ENCODE results near the gene PDAP1. TPM values are rescaled to one million over a fixed set of nuclear protein-coding genes. Genes with fewer than 3 reads are reported as not detected.

Gene PDAP1
- total and polyA plus RNA-seq, 4 donors: 11.6 to 83.6 (median 31.5) TPM

- WGBS: 97% methylated on average over 2 of the region's 2 CpGs
- Histone ChIP-seq H3K4me1 (ENCODE audit: control insufficient read depth in 4 of 4, insufficient read depth in 4 of 4, low read length in 3 of 4) (peaks cover 3 to 37% (median 30%) of the 10 kb centered on the region in 4 donors), H3K36me3 (ENCODE audit: control insufficient read depth in 4 of 4, insufficient read depth in 3 of 4, low read depth in 1 of 4, low read length in 3 of 4) (peaks cover 5 to 22% (median 18%) of the 10 kb centered on the region in 4 donors), H3K27me3 (ENCODE audit: control insufficient read depth in 4 of 4, insufficient read depth in 4 of 4, low read length in 3 of 4) (no peaks in the 10 kb centered on the region), H3K9ac (ENCODE audit: low read depth in 1 of 2, low read length in 2 of 2) (no peak overlapping the region), H3K27ac (ENCODE audit: low read depth in 1 of 2, low read length in 2 of 2) (no peak overlapping the region), H3K9me3 (ENCODE audit: control insufficient read depth in 4 of 4, low read length in 3 of 4) (no peaks in the 10 kb centered on the region), H3K4me3 (ENCODE audit: low read depth in 1 of 3, low read length in 3 of 3) (no peak overlapping the region)
- DNase-seq (ENCODE audit: low spot score): no peak
- TF ChIP-seq JUND (IDR thresholded peaks at IDR 0.05) (no peak), HNF4G (IDR thresholded peaks at IDR 0.05) (no peak), NR2F2 (IDR thresholded peaks at IDR 0.05) (no peak), MAX (IDR thresholded peaks at IDR 0.05) (no peak), CTCF (IDR thresholded peaks at IDR 0.05; ENCODE audit: low read depth, low read length, missing input control) (no peak)
Measured at GRCh38 chr7:99410635-99411034, 2.2 kb upstream of the PDAP1 start.

GRCh38 chr7:99409806-99410205 lies 1.4 kb upstream of the PDAP1 start:
- TF ChIP-seq CTCF (IDR thresholded peaks at IDR 0.05; ENCODE audit: low read depth, low read length, missing input control): no peak
- TF ChIP-seq MAX (IDR thresholded peaks at IDR 0.05): no peak
- TF ChIP-seq ATF3 (IDR thresholded peaks at IDR 0.05): no peak
- TF ChIP-seq EGR1 (IDR thresholded peaks at IDR 0.05; ENCODE audit: low read depth in 2 of 2): no peak
- H3K4me3 ChIP-seq (ENCODE audit: low read depth in 1 of 3, low read length in 3 of 3): peak overlapping the region in 2 of 3 donors; percentile 86 to 99
- H3K27me3 ChIP-seq (ENCODE audit: control insufficient read depth in 4 of 4, insufficient read depth in 4 of 4, low read length in 3 of 4): no peaks in the 10 kb centered on the region
- H3K4me1 ChIP-seq (ENCODE audit: control insufficient read depth in 4 of 4, insufficient read depth in 4 of 4, low read length in 3 of 4): peaks cover 3 to 31% (median 25%) of the 10 kb centered on the region in 4 donors
- 36% methylated on average over 3 of the region's 3 CpGs for WGBS
- H3K27ac ChIP-seq (ENCODE audit: low read depth in 1 of 2, low read length in 2 of 2): no peak overlapping the region
- H3K9ac ChIP-seq (ENCODE audit: low read depth in 1 of 2, low read length in 2 of 2): peak overlapping the region in 1 of 2 donors; percentile 91
- peaks cover 5 to 22% (median 18%) of the 10 kb centered on the region in 4 donors for H3K36me3 ChIP-seq (ENCODE audit: control insufficient read depth in 4 of 4, insufficient read depth in 3 of 4, low read depth in 1 of 4, low read length in 3 of 4)
- H3K9me3 ChIP-seq (ENCODE audit: control insufficient read depth in 4 of 4, low read length in 3 of 4): no peaks in the 10 kb centered on the region
- DNase-seq (ENCODE audit: low spot score): no peak

GRCh38 chr7:99409192-99409572 lies 785 bp upstream of the PDAP1 start:
- Histone ChIP-seq H3K27ac (ENCODE audit: low read depth in 1 of 2, low read length in 2 of 2) (peak overlapping the region; percentile 97 to 99), H3K9ac (ENCODE audit: low read depth in 1 of 2, low read length in 2 of 2) (peak overlapping the region; percentile 67 to 91), H3K36me3 (ENCODE audit: control insufficient read depth in 4 of 4, insufficient read depth in 3 of 4, low read depth in 1 of 4, low read length in 3 of 4) (peaks cover 5 to 26% (median 19%) of the 10 kb centered on the region in 4 donors), H3K4me3 (ENCODE audit: low read depth in 1 of 3, low read length in 3 of 3) (peak overlapping the region; percentile 86 to 99 (median 97)), H3K27me3 (ENCODE audit: control insufficient read depth in 4 of 4, insufficient read depth in 4 of 4, low read length in 3 of 4) (no peaks in the 10 kb centered on the region), H3K9me3 (ENCODE audit: control insufficient read depth in 4 of 4, low read length in 3 of 4) (no peaks in the 10 kb centered on the region), H3K4me1 (ENCODE audit: control insufficient read depth in 4 of 4, insufficient read depth in 4 of 4, low read length in 3 of 4) (peaks cover 3 to 31% (median 25%) of the 10 kb centered on the region in 4 donors)
- DNase-seq (ENCODE audit: low spot score): no peak
- under 1% methylated on average over 18 of the region's 18 CpGs for WGBS
- TF ChIP-seq FOXA2 (IDR thresholded peaks at IDR 0.05) (no peak), NR2F2 (IDR thresholded peaks at IDR 0.05) (no peak), CTCF (IDR thresholded peaks at IDR 0.05; ENCODE audit: low read depth, low read length, missing input control) (no peak), REST (IDR thresholded peaks at IDR 0.05) (no peak), JUND (IDR thresholded peaks at IDR 0.05) (no peak), HNF4G (IDR thresholded peaks at IDR 0.05) (no peak), ZBTB33 (IDR thresholded peaks at IDR 0.05) (no peak), TAF1 (conservative IDR thresholded peaks at IDR 0.05) (no peak), YY1 (IDR thresholded peaks at IDR 0.05) (no peak), MAX (IDR thresholded peaks at IDR 0.05) (no peak)

Data from liver (tissue), 9 donors.